Lung (tissue), 12 donors: Measurements from ENCODE around the gene ITGA11. TPM values are rescaled to one million over a fixed set of nuclear protein-coding genes. Genes with fewer than 3 reads are reported as not detected.

Source experiments
- ATAC-seq: fragments of 200-7000 bp; cut with Tn5 transposase; one replicate; pipeline ENCODE4 v1.9.1; 2020; ENCODE audit warnings: moderate number of reproducible peaks; ENCODE audit not compliant: insufficient read depth, low FRiP score
- DNase-seq, 3 donors: peaks; one replicate each; pipeline ENCODE4 v3.0.0-alpha.2; 2013 to 2017
- H3K27ac ChIP-seq, 2 donors: one replicate each; pipeline ENCODE4 v1.5.1; 2013; ENCODE audit warnings: mild to moderate bottlenecking in 2 of 2, moderate library complexity in 2 of 2, control low read depth in 1 of 2, inconsistent platforms in 1 of 2, low read depth in 1 of 2, low read length in 1 of 2
- H3K27me3 ChIP-seq, 3 donors: one replicate each; pipeline ENCODE4 v1.5.1; 2013; ENCODE audit warnings: low read length in 2 of 3; ENCODE audit not compliant: control insufficient read depth in 3 of 3, insufficient read depth in 3 of 3
- H3K36me3 ChIP-seq, 4 donors: one replicate each; pipeline ENCODE4 v1.5.1; 2013; ENCODE audit warnings: low read length in 4 of 4, mild to moderate bottlenecking in 1 of 4, moderate library complexity in 1 of 4; ENCODE audit not compliant: control insufficient read depth in 4 of 4, insufficient read depth in 4 of 4
- H3K4me1 ChIP-seq, 5 donors: one replicate each; pipeline ENCODE4 v1.5.1; 2013; ENCODE audit warnings: low read length in 5 of 5, mild to moderate bottlenecking in 2 of 5, moderate library complexity in 1 of 5; ENCODE audit not compliant: control insufficient read depth in 5 of 5, insufficient read depth in 5 of 5
- H3K4me3 ChIP-seq: one replicate; pipeline ENCODE4 v1.5.1; 2013; ENCODE audit warnings: mild to moderate bottlenecking, control low read depth, moderate library complexity
- H3K9ac ChIP-seq, 2 donors: one replicate each; pipeline ENCODE4 v1.5.1; 2013; ENCODE audit warnings: low read length in 2 of 2, control low read depth in 1 of 2; ENCODE audit not compliant: insufficient read depth in 1 of 2
- H3K9me3 ChIP-seq, 4 donors: one replicate each; pipeline ENCODE4 v1.5.1; 2013; ENCODE audit warnings: low read length in 3 of 4, mild to moderate bottlenecking in 1 of 4, moderate library complexity in 1 of 4; ENCODE audit not compliant: control insufficient read depth in 4 of 4, insufficient read depth in 3 of 4
- WGBS, 2 donors: extraction: QIAGEN DNeasy Blood & Tissue Kit; methylation state at CpG; one replicate each; pipeline ENCODE4 v1.1.7; 2013; 5-methylcytosine and 5-hydroxymethylcytosine counted together
- polyA plus RNA-seq, 2 donors: library from polyadenylated mRNA; stranded (reverse); fragments of 200-250 nt; gene quantifications; one replicate each; pipeline ENCODE4 v1.2.1, GENCODE V29; 2013
- total RNA-seq, 2 donors: library from RNA; depleted of rRNA in 1 of 2; stranded (reverse); fragments of >200 nt in 1 of 2; gene quantifications; one replicate each; pipeline ENCODE4 v1.2.1, GENCODE V29; 2014 to 2021
- TF ChIP-seq, protein P1 (sequence below): IDR thresholded peaks from 2 replicates; pipeline ENCODE4 v1.5.1; 2012; ENCODE audit warnings: mild to moderate bottlenecking; ENCODE audit errors: control extremely low read depth, extremely low read depth
- donor health status: control.
- donor health status: control.
- donor health status: Bipolar disorder and iron deficiency.
- donor health status: healthy.
- donor health status: DM: yes; HTN: yes; CAD: no.

Gene ITGA11
- total and polyA plus RNA-seq, 4 donors = 0.35 to 1.8 (median 1.0) TPM

DNA sequence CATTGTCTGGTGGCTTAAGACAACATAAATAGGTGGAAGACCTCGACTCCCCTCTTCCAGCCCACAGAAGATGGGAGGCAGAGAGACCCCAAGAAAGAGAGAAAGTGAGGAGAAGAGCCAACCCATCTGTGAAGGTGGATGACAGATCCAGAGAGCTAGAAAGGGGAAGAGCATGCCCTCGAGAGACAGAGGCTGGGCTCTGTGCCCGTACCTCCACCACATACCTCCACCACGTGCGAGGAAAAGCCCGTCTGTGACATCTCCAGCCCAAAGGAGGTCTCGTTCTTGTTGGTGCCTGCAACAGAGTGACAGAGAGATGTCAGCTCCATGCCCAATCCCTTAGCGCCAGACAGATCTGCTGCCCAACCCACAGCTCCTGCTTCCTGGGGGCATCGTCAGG is 83.4 kb downstream of the ITGA11 start:
- Histone ChIP-seq H3K4me1 (peaks cover 0 to 4% (median 1%) of the 10 kb centered on the region in 5 donors), H3K9ac (no peak overlapping the region), H3K27ac (no peak overlapping the region), H3K9me3 (peaks cover 0 to 3% (median 0%) of the 10 kb centered on the region in 4 donors), H3K4me3 (no peak overlapping the region), H3K27me3 (no peaks in the 10 kb centered on the region), H3K36me3 (no peaks in the 10 kb centered on the region)
- no peak for DNase-seq
- ATAC-seq = no peak
- 50 to 69% methylated on average over 9 of the region's 9 CpGs for WGBS, 2 donors
- TF ChIP-seq, protein P1, sequence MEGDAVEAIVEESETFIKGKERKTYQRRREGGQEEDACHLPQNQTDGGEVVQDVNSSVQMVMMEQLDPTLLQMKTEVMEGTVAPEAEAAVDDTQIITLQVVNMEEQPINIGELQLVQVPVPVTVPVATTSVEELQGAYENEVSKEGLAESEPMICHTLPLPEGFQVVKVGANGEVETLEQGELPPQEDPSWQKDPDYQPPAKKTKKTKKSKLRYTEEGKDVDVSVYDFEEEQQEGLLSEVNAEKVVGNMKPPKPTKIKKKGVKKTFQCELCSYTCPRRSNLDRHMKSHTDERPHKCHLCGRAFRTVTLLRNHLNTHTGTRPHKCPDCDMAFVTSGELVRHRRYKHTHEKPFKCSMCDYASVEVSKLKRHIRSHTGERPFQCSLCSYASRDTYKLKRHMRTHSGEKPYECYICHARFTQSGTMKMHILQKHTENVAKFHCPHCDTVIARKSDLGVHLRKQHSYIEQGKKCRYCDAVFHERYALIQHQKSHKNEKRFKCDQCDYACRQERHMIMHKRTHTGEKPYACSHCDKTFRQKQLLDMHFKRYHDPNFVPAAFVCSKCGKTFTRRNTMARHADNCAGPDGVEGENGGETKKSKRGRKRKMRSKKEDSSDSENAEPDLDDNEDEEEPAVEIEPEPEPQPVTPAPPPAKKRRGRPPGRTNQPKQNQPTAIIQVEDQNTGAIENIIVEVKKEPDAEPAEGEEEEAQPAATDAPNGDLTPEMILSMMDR = no peak

DNA sequence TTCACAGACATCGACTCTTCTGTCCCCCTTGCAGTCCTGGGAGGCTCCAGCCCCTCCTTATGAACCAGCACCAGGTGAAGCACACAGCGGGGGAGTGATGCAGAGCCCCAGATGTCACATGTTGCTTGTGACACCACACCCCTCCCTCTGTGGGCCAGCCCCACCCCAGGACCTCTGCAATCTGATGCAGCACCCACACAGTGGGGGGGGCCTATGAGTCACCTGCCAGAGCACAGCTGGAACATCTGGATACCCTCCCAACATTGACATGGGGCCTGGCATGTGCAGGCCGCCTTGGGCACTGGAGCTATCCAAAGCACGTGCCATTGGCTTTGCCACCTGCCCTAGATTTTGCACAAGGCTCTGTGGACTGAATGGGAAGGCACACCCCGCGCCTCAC is 83.9 kb downstream of the ITGA11 start:
- H3K9ac ChIP-seq = no peak overlapping the region
- no peaks in the 10 kb centered on the region for H3K36me3 ChIP-seq
- 92 to 95% methylated on average over 6 of the region's 6 CpGs for WGBS, 2 donors
- ATAC-seq (no peak), DNase-seq (no peak)
- H3K4me1 ChIP-seq = peaks cover 0 to 4% (median 1%) of the 10 kb centered on the region in 5 donors
- H3K27ac ChIP-seq = no peak overlapping the region
- TF ChIP-seq, protein P1 = no peak
- no peak overlapping the region for H3K4me3 ChIP-seq
- no peaks in the 10 kb centered on the region for H3K27me3 ChIP-seq
- H3K9me3 ChIP-seq = peaks cover 0 to 3% (median 0%) of the 10 kb centered on the region in 4 donors

- H3K36me3 ChIP-seq = no peaks in the 10 kb centered on the region
- WGBS, 2 donors = 79 to 89% methylated on average over 7 of the region's 7 CpGs
Measured at GRCh38 chr15:68347392-68347791, 84.6 kb downstream of the ITGA11 start.

More at GRCh38 chr15:68347392-68347791, 84.6 kb downstream of the ITGA11 start:
- Histone ChIP-seq H3K4me1 (peaks cover 0 to 4% (median under 1%) of the 10 kb centered on the region in 5 donors), H3K9ac (no peak overlapping the region), H3K27me3 (no peaks in the 10 kb centered on the region), H3K27ac (no peak overlapping the region), H3K4me3 (no peak overlapping the region), H3K9me3 (peaks cover 0 to 2% (median 0%) of the 10 kb centered on the region in 4 donors)
- ATAC-seq (no peak), DNase-seq (no peak)
- TF ChIP-seq, protein P1 = no peak
